Kidney (tissue), 14 donors: ENCODE measurements around the gene SEC24C. TPM values are rescaled to one million over a fixed set of nuclear protein-coding genes. Genes with fewer than 3 reads are reported as not detected.

Source experiments
- DNase-seq, 5 donors: peaks; one replicate each; pipeline ENCODE4 v3.0.0-alpha.2; 2013 to 2020
- FAIRE-seq: peaks from 2 replicates; lab custom pipeline; 2012; peaks lifted over from hg19 to GRCh38; lab: Jason Lieb, UNC
- H3K27ac ChIP-seq, 2 donors: one replicate each; pipeline ENCODE4 v1.7.0; 2013; ENCODE audit warnings: low read depth in 2 of 2, low read length in 2 of 2, inconsistent platforms in 1 of 2
- H3K27me3 ChIP-seq: one replicate; pipeline ENCODE4 v1.7.1; 2013; ENCODE audit warnings: low read length, inconsistent platforms; ENCODE audit not compliant: control insufficient read depth, insufficient read depth
- H3K36me3 ChIP-seq, 3 donors: one replicate each; pipeline versions ENCODE4 v1.7.0 to v1.7.1; 2013; ENCODE audit warnings: low read length in 3 of 3, control low read depth in 1 of 3, inconsistent platforms in 1 of 3; ENCODE audit not compliant: insufficient read depth in 3 of 3, control insufficient read depth in 2 of 3
- H3K4me1 ChIP-seq, 3 donors: one replicate each; pipeline versions ENCODE4 v1.7.0 to v1.7.1; 2013; ENCODE audit warnings: low read length in 3 of 3, inconsistent platforms in 1 of 3, low read depth in 1 of 3; ENCODE audit not compliant: control insufficient read depth in 2 of 3, insufficient read depth in 2 of 3
- H3K4me3 ChIP-seq, 3 donors: one replicate each; pipeline versions ENCODE4 v1.7.0 to v1.8.1; 2013; ENCODE audit warnings: low read length in 3 of 3, control low read depth in 1 of 3, inconsistent platforms in 1 of 3
- H3K9ac ChIP-seq, 3 donors: one replicate each; pipeline versions ENCODE4 v1.7.0 to v1.7.1; 2013; ENCODE audit warnings: low read length in 3 of 3, control low read depth in 1 of 3, inconsistent platforms in 1 of 3
- H3K9me3 ChIP-seq, 3 donors: one replicate each; pipeline versions ENCODE4 v1.7.0 to v1.7.1; 2013; ENCODE audit warnings: low read length in 3 of 3, control low read depth in 1 of 3, inconsistent platforms in 1 of 3; ENCODE audit not compliant: control insufficient read depth in 2 of 3, insufficient read depth in 1 of 3
- intact Hi-C: fragments of 100-400 bp; cut with DNase I; formaldehyde crosslinking; loops from one replicate; pipeline ENCODE4 v1.11.1; 2022
- polyA plus RNA-seq: library from polyadenylated mRNA; stranded (reverse); fragments of 350-450 nt; fragmentation: Illumina TruSeq; extraction: RNeasy Lipid Tissue Mini Kit (QIAGEN cat#74804); gene quantifications from one replicate; pipeline ENCODE4 v1.2.3, GENCODE V29; 2014; ENCODE audit warnings: low read depth, low replicate concordance; ENCODE audit not compliant: insufficient read depth
- total RNA-seq: library from RNA; stranded (reverse); fragmentation: NEBNext Ultra II Directional; extraction: Animal tissue kit (Norgen Biotek cat#: 25700); gene quantifications from one replicate; pipeline ENCODE4 v1.2.1, GENCODE V29; 2021
- TF ChIP-seq, protein P1 (sequence below): IDR thresholded peaks from 3 replicates; pipeline ENCODE4 v1.5.1; 2012; ENCODE audit warnings: mild to moderate bottlenecking, moderate library complexity, borderline replicate concordance; ENCODE audit not compliant: insufficient read depth; ENCODE audit errors: extremely low read depth
- donor health status: control.
- donor health status: control.
- donor health status: control.
- donor health status: control.
- donor health status: control.
- donor health status: DM: yes; HTN: yes; CAD: no.
- donor health status: Normal renal cell carcinoma (clear cell type).

The SEC24C gene
- total and polyA plus RNA-seq, 2 donors from 2014 or later = 39.2 to 66.9 TPM

DNA sequence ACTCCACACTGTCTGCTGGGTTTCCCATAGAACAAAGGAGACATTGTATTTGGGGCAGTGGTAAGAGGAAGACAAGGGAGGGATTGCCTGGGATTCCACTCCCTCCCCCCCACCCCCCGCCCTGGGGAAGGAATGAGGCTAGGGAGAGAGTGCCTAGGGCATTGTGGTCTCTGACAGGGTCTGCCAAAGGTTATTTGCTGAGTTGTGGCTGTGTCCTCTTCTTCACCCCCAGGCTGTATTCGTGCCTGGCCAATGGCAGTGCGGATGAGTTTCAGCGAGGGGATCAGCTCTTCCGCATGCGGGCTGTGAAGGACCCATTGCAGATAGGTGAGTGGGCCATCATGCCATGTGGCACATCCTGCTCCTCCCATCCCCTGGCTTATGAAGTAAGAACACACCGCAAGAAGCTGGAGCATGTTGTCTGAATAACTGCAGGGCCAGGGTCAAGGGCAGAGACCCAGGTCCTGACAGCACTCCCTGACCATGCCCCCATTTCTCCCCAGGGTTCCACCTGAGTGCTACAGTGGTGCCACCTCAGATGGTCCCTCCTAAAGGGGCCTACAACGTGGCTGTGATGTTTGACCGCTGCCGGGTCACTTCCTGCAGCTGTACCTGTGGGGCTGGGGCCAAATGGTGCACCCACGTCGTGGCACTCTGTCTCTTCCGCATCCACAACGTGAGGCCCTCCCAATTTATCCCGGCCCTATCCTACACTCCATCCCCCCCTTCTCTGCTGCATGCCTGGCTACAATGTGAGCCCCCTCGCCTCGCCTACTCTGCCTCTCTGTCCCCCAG is 44.9 kb downstream of the SEC24C start:
- Histone ChIP-seq H3K9ac (no peak overlapping the region), H3K36me3 (peaks cover 5 to 49% (median 39%) of the 10 kb centered on the region in 3 donors), H3K4me1 (peaks cover 0 to 14% (median 13%) of the 10 kb centered on the region in 3 donors), H3K27ac (no peak overlapping the region), H3K27me3 (no peaks in the 10 kb centered on the region), H3K4me3 (no peak overlapping the region), H3K9me3 (no peaks in the 10 kb centered on the region)
- FAIRE-seq (no peak), DNase-seq (peak in 1 of 5 donors; percentile 65)
- TF ChIP-seq, protein P1, sequence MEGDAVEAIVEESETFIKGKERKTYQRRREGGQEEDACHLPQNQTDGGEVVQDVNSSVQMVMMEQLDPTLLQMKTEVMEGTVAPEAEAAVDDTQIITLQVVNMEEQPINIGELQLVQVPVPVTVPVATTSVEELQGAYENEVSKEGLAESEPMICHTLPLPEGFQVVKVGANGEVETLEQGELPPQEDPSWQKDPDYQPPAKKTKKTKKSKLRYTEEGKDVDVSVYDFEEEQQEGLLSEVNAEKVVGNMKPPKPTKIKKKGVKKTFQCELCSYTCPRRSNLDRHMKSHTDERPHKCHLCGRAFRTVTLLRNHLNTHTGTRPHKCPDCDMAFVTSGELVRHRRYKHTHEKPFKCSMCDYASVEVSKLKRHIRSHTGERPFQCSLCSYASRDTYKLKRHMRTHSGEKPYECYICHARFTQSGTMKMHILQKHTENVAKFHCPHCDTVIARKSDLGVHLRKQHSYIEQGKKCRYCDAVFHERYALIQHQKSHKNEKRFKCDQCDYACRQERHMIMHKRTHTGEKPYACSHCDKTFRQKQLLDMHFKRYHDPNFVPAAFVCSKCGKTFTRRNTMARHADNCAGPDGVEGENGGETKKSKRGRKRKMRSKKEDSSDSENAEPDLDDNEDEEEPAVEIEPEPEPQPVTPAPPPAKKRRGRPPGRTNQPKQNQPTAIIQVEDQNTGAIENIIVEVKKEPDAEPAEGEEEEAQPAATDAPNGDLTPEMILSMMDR = no peak
- intact Hi-C loops = no loop called here

DNA sequence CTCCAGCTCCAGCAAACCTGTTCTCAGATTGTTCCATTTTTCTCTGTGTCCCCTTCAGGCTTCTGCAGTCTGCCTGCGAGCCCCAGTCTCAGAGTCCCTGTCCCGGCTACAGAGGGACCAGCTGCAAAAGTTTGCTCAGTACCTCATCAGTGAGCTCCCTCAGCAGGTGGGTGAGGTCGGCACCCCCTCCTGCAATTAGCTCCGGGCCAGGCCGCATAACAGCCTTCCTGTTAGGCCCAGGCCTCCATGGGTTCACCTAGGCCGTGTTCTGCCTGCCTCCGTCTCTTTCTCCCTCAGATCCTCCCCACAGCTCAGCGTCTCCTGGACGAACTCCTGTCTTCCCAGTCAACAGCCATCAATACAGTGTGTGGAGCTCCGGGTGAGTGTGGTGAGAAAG is 45.5 kb downstream of the SEC24C start:
- Histone ChIP-seq H3K36me3 (peaks cover 9 to 55% (median 45%) of the 10 kb centered on the region in 3 donors), H3K27me3 (no peaks in the 10 kb centered on the region), H3K4me3 (no peak overlapping the region), H3K9me3 (no peaks in the 10 kb centered on the region), H3K4me1 (peaks cover 0 to 14% (median 13%) of the 10 kb centered on the region in 3 donors), H3K9ac (no peak overlapping the region), H3K27ac (no peak overlapping the region)
- DNase-seq = peak in 1 of 5 donors; percentile 52
- no peak for FAIRE-seq
- intact Hi-C loops = no loop called here
- TF ChIP-seq, protein P1 = no peak

DNA sequence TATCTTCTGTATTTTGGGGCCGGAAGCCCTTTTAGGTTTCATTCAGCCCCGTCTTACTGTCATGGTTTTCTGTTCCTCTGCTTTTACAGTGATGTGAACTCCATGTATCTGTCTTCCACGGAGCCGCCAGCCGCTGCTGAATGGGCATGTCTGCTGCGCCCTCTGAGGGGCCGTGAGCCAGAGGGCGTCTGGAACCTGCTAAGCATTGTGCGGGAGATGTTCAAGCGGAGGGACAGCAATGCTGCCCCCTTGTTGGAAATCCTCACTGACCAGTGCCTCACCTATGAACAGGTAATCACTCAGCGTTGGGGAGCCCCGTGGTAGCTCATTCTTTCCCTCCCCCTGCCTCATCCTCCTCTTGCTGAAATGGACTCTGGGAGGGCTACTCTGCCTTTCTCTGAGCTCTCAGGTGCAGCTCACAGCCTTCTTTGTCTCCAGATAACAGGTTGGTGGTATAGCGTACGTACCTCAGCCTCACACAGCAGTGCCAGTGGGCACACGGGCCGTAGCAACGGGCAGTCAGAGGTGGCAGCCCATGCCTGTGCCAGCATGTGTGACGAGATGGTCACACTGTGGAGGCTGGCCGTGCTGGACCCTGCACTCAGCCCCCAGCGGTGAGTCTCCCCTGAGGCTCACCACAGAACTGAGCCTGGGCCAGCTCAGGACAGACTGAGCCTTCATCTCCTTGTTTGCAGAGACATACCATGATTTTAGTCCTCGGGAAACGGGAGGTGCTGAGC is 46.9 kb downstream of the SEC24C start:
- Histone ChIP-seq H3K9ac (no peak overlapping the region), H3K36me3 (peaks cover 15 to 65% (median 51%) of the 10 kb centered on the region in 3 donors), H3K4me3 (no peak overlapping the region), H3K27ac (no peak overlapping the region), H3K27me3 (no peaks in the 10 kb centered on the region), H3K9me3 (no peaks in the 10 kb centered on the region), H3K4me1 (peaks cover 0 to 14% (median 13%) of the 10 kb centered on the region in 3 donors)
- FAIRE-seq (no peak), DNase-seq (peak in 1 of 5 donors; percentile 62)
- TF ChIP-seq, protein P1 = no peak
- intact Hi-C loops = no loop called here
